B cell (primary cell): ENCODE data around the gene PDS5A. TPM values are rescaled to one million over a fixed set of nuclear protein-coding genes. Genes with fewer than 3 reads are reported as not detected.
"Not testable (repeated sequence)": the region's sequence is repeated elsewhere in the genome, so short reads cannot be mapped to it uniquely, and the experiment has no call there.

Experiments used
- ATAC-seq: fragments of 200-7000 bp; cut with Tn5 transposase; one replicate; pipeline ENCODE4 v1.10.0; 2021; ENCODE audit warnings: low read depth, mild to moderate bottlenecking, moderate number of reproducible peaks, moderate library complexity
- CTCF ChIA-PET: fragments of 350-600 bp; sonication (Branson Sonifier 250); formaldehyde crosslinking; loops from one replicate; lab custom pipeline; 2021; ENCODE audit warnings: antibody characterized with exemption, inconsistent platforms; lab: Charles Lee
- POLR2A ChIA-PET: fragments of 350-600 bp; sonication (Branson Sonifier 250); formaldehyde crosslinking; loops from one replicate; lab custom pipeline; 2021; ENCODE audit warnings: antibody characterized with exemption; lab: Charles Lee
- DNase-seq: peaks from one replicate; pipeline ENCODE4 v3.0.0; 2013
- H2AFZ ChIP-seq: 2 replicates; pipeline ENCODE4 v1.6.1; 2012; ENCODE audit warnings: mild to moderate bottlenecking, low read depth, low read length; ENCODE audit not compliant: insufficient read depth, poor library complexity, severe bottlenecking
- H3K27ac ChIP-seq, 2 donors: 1 replicate in 1 of 2; 2 replicates in 1 of 2; pipeline ENCODE4 v1.5.1; 2012 to 2013; ENCODE audit warnings: low read length in 2 of 2, mild to moderate bottlenecking in 2 of 2, moderate library complexity in 1 of 2
- H3K27me3 ChIP-seq, 4 experiments: fragments of 200-600 bp in 1 of 4; sonication (generic) in 1 of 4; replicated peaks in 1 of 4; 1 replicate in 2 of 4; 2 replicates in 2 of 4; pipeline versions ENCODE4 v1.6.1 to v1.7.0; 2013 to 2016; ENCODE audit warnings: low read length in 3 of 4, mild to moderate bottlenecking in 2 of 4, mixed read lengths in 1 of 4, moderate library complexity in 1 of 4; ENCODE audit not compliant: insufficient read depth in 4 of 4, control insufficient read depth in 3 of 4; ENCODE audit errors: control extremely low read depth in 1 of 4
- H3K36me3 ChIP-seq, 2 experiments: replicated peaks in 1 of 2; 1 replicate in 1 of 2; 2 replicates in 1 of 2; pipeline versions ENCODE4 v1.6.1 to v1.7.1; 2013; ENCODE audit warnings: low read length in 1 of 2; ENCODE audit not compliant: insufficient read depth in 2 of 2, control insufficient read depth in 1 of 2; ENCODE audit errors: control extremely low read depth in 1 of 2, extremely low read depth in 1 of 2
- H3K4me1 ChIP-seq, 2 donors: fragments of 200-600 bp in 1 of 2; sonication (generic) in 1 of 2; 1 replicate in 1 of 2; 2 replicates in 1 of 2; pipeline versions ENCODE4 v1.5.1 to v1.6.1; 2013 to 2017; ENCODE audit warnings: low read length in 2 of 2; ENCODE audit not compliant: control insufficient read depth in 2 of 2, insufficient read depth in 2 of 2
- H3K4me2 ChIP-seq: replicated peaks from 2 replicates; pipeline ENCODE3; 2012; ENCODE audit warnings: mild to moderate bottlenecking, low read depth, low read length; ENCODE audit not compliant: poor library complexity, severe bottlenecking
- H3K4me3 ChIP-seq, 5 experiments: fragments of 200-600 bp in 1 of 5; sonication (generic) in 1 of 5; 1 replicate in 3 of 5; 2 replicates in 2 of 5; pipeline versions ENCODE4 v1.5.1 to v1.7.0; 2011 to 2016; ENCODE audit warnings: low read length in 4 of 5, mild to moderate bottlenecking in 4 of 5, low read depth in 2 of 5, control low read depth in 1 of 5, moderate library complexity in 1 of 5; ENCODE audit not compliant: insufficient read depth in 1 of 5; ENCODE audit errors: control extremely low read depth in 1 of 5, extremely low read depth in 1 of 5
- H3K79me2 ChIP-seq: fragments of 200-600 bp; sonication (generic); one replicate; pipeline ENCODE4 v1.6.0; 2016; ENCODE audit warnings: low read length; ENCODE audit not compliant: control insufficient read depth, insufficient read depth
- H3K9ac ChIP-seq: fragments of 200-600 bp; sonication (generic); 2 replicates; pipeline ENCODE4 v1.6.1; 2017; ENCODE audit warnings: mild to moderate bottlenecking, low read length, moderate library complexity
- H3K9me3 ChIP-seq, 3 donors: one replicate each; pipeline versions ENCODE4 v1.6.1 to v1.7.1; 2013; ENCODE audit warnings: low read length in 2 of 3; ENCODE audit not compliant: control insufficient read depth in 2 of 3, insufficient read depth in 1 of 3; ENCODE audit errors: control extremely low read depth in 1 of 3
- H4K20me1 ChIP-seq: 2 replicates; pipeline ENCODE4 v1.6.0; 2012; ENCODE audit warnings: mild to moderate bottlenecking, low read length; ENCODE audit not compliant: insufficient read depth, control insufficient read depth, poor library complexity, severe bottlenecking
- H3K27ac Mint-ChIP-seq: one replicate; pipeline ENCODE4 v1.8.0; 2021; ENCODE audit warnings: mixed read lengths
- H3K27me3 Mint-ChIP-seq: one replicate; pipeline ENCODE4 v1.8.0; 2021; ENCODE audit warnings: mixed read lengths
- H3K4me1 Mint-ChIP-seq: one replicate; pipeline ENCODE4 v1.8.0; 2021; ENCODE audit warnings: mixed read lengths
- H3K4me3 Mint-ChIP-seq: one replicate; pipeline ENCODE4 v1.8.0; 2021; ENCODE audit warnings: mixed read lengths
- H3K9me3 Mint-ChIP-seq: one replicate; pipeline ENCODE4 v1.8.0; 2022; ENCODE audit warnings: mixed read lengths; ENCODE audit not compliant: insufficient read depth
- CTCF ChIP-seq: fragments of 200-600 bp; IDR thresholded peaks from one replicate; pipeline ENCODE4 v1.8.0; 2022; ENCODE audit warnings: antibody characterized with exemption, mild to moderate bottlenecking
- EZH2 ChIP-seq: IDR thresholded peaks from 2 replicates; pipeline ENCODE4 v1.6.1; 2012; ENCODE audit warnings: borderline replicate concordance, low read depth, mild to moderate bottlenecking, moderate library complexity, low read length; ENCODE audit not compliant: insufficient read depth, poor library complexity, severe bottlenecking
- WGBS: methylation state at CpG from one replicate; pipeline ENCODE4 v1.1.5; 2013; ENCODE audit warnings: missing lambda C conversion rate; ENCODE audit not compliant: insufficient coverage; 5-methylcytosine and 5-hydroxymethylcytosine counted together
- intact Hi-C: fragments of 100-400 bp; cut with micrococcal nuclease; formaldehyde crosslinking; loops from one replicate; pipeline ENCODE4 v1.10.0; 2022
- polyA plus RNA-seq: library from polyadenylated mRNA; depleted of rRNA; stranded (reverse); fragments of >200 nt; gene quantifications from 2 replicates; pipeline ENCODE4 v1.2.3, GENCODE V29; 2012
- total RNA-seq, 2 donors: library from RNA; stranded (reverse); fragments of 120-200 nt in 1 of 2; gene quantifications; 1 replicate in 1 of 2; 2 replicates in 1 of 2; pipeline versions ENCODE4 v1.2.3 to v1.2.4, GENCODE V29; 2013 to 2022

PDS5A gene
- total and polyA plus RNA-seq, 2 donors (not counting 1 experiment from before 2014, with no cell fraction given), result 19.4 to 111 TPM

- no peaks in the 10 kb centered on the region for H3K4me1 ChIP-seq
- no peak overlapping the region for H3K9ac ChIP-seq
- WGBS, result 93% methylated on average over 2 of the region's 8 CpGs
- no peak overlapping the region for H3K27ac Mint-ChIP-seq
- H3K9me3 Mint-ChIP-seq, result no peaks in the 10 kb centered on the region
- ChIA-PET CTCF (no interaction called here), POLR2A (interaction anchor here (0.6 kb wide), 1 partner anchor 338 kb away, joined by 5 read pairs; no protein-coding TSS in a partner anchor)
- peaks cover 0 to 7% (median 0%) of the 10 kb centered on the region in 3 donors for H3K9me3 ChIP-seq
- no peak overlapping the region for H3K4me3 ChIP-seq
- H4K20me1 ChIP-seq, result no peaks in the 10 kb centered on the region
- H3K4me3 Mint-ChIP-seq, result no peak overlapping the region
- H3K4me1 Mint-ChIP-seq, result no peaks in the 10 kb centered on the region
- no peaks in the 10 kb centered on the region for H3K36me3 ChIP-seq
- DNase-seq (no peak), ATAC-seq (no peak)
- H3K27me3 Mint-ChIP-seq, result no peaks in the 10 kb centered on the region
- H2AFZ ChIP-seq, result no peak overlapping the region
- intact Hi-C loops, result no loop called here
- no peaks in the 10 kb centered on the region for H3K79me2 ChIP-seq
- no peak overlapping the region for H3K27ac ChIP-seq
- no peaks in the 10 kb centered on the region for H3K27me3 ChIP-seq
- no peak overlapping the region for H3K4me2 ChIP-seq
- no peak for TF ChIP-seq CTCF
- no peak for TF ChIP-seq EZH2
Measured at GRCh38 chr4:39996811-39997210, 19.1 kb upstream of the PDS5A start.

- no peak for DNase-seq
- no peak overlapping the region for H3K4me2 ChIP-seq
- no peak overlapping the region for H2AFZ ChIP-seq
- H3K27ac ChIP-seq, result no peak overlapping the region
- H3K9me3 ChIP-seq, result peaks cover 0 to under 1% (median 0%) of the 10 kb centered on the region in 3 donors
- Mint-ChIP-seq H3K9me3 (no peaks in the 10 kb centered on the region), H3K27me3 (no peaks in the 10 kb centered on the region), H3K4me3 (no peak overlapping the region), H3K27ac (no peak overlapping the region), H3K4me1 (no peaks in the 10 kb centered on the region)
- ATAC-seq, result no peak
- no peak overlapping the region for H3K4me3 ChIP-seq
- CTCF ChIA-PET, result interaction anchor here (0.6 kb wide), 1 partner anchor 229 kb away, joined by 3 read pairs; no protein-coding TSS in a partner anchor
- POLR2A ChIA-PET, result interaction anchor here (0.7 kb wide), 1 partner anchor 1502 kb away, joined by 5 read pairs; no protein-coding TSS in a partner anchor
- TF ChIP-seq CTCF (no peak), EZH2 (no peak)
- no peaks in the 10 kb centered on the region for H3K27me3 ChIP-seq
- no peaks in the 10 kb centered on the region for H3K36me3 ChIP-seq
- H3K9ac ChIP-seq, result no peak overlapping the region
- intact Hi-C loops, result no loop called here
- H3K4me1 ChIP-seq, result no peaks in the 10 kb centered on the region
- H3K79me2 ChIP-seq, result no peaks in the 10 kb centered on the region
- no CpG with 5 or more reads among the region's 1 CpG for WGBS
- H4K20me1 ChIP-seq, result no peaks in the 10 kb centered on the region
Measured at GRCh38 chr4:39994406-39994805, 16.7 kb upstream of the PDS5A start.

GRCh38 chr4:39989381-39989780, 11.7 kb upstream of the PDS5A start:
- H2AFZ ChIP-seq, H3K4me3 Mint-ChIP-seq, ATAC-seq, H3K79me2 ChIP-seq, H3K9me3 Mint-ChIP-seq, H3K27ac ChIP-seq, H3K27me3 ChIP-seq, DNase-seq, CTCF ChIA-PET, H3K27ac Mint-ChIP-seq, H3K36me3 ChIP-seq, H3K4me1 Mint-ChIP-seq, H3K4me1 ChIP-seq, H3K4me2 ChIP-seq, H3K4me3 ChIP-seq, H4K20me1 ChIP-seq, intact Hi-C loops, POLR2A ChIA-PET, H3K9ac ChIP-seq, H3K9me3 ChIP-seq, H3K27me3 Mint-ChIP-seq: not testable (repeated sequence)
- 63% methylated on average over 1 of the region's 4 CpGs for WGBS
